ENCODE data around the gene LRRC27.

The LRRC27 gene

GRCh38 chr10:132339276-132339675 lies 7.3 kb downstream of the LRRC27 start:
- no peak for DNase-seq

GRCh38 chr10:132341017-132341416 lies 9.0 kb downstream of the LRRC27 start:
- DNase-seq, result no peak

GRCh38 chr10:132341781-132342180 lies 9.8 kb downstream of the LRRC27 start:
- DNase-seq, result no peak

- no peak for DNase-seq
Observed at GRCh38 chr10:132342553-132342952, 10.6 kb downstream of the LRRC27 start.

GRCh38 chr10:132344386-132344785 lies 12.4 kb downstream of the LRRC27 start:
- DNase-seq, result no peak

GRCh38 chr10:132345345-132345744 lies 13.4 kb downstream of the LRRC27 start:
- no peak for DNase-seq

- DNase-seq, result no peak
Observed at GRCh38 chr10:132346806-132347205, 14.8 kb downstream of the LRRC27 start.

- no peak for DNase-seq
Observed at GRCh38 chr10:132347211-132347930, 15.4 kb downstream of the LRRC27 start.

GRCh38 chr10:132347931-132348267 lies 15.9 kb downstream of the LRRC27 start:
- no peak for DNase-seq

- DNase-seq, result no peak
Observed at GRCh38 chr10:132349766-132350165, 17.8 kb downstream of the LRRC27 start.

GRCh38 chr10:132350391-132350790 lies 18.4 kb downstream of the LRRC27 start:
- DNase-seq, result no peak

GRCh38 chr10:132350946-132351345 lies 19.0 kb downstream of the LRRC27 start:
- no peak for DNase-seq

- DNase-seq, result no peak
Observed at GRCh38 chr10:132351611-132352010, 19.6 kb downstream of the LRRC27 start.

GRCh38 chr10:132352462-132353308 lies 20.7 kb downstream of the LRRC27 start:
- DNase-seq, result peak; percentile 69 to 76

GRCh38 chr10:132353456-132354355 lies 21.7 kb downstream of the LRRC27 start:
- DNase-seq, result no peak

GRCh38 chr10:132354356-132355094 lies 22.5 kb downstream of the LRRC27 start:
- DNase-seq, result no peak

- no peak for DNase-seq
Observed at GRCh38 chr10:132355297-132355696, 23.3 kb downstream of the LRRC27 start.

- DNase-seq, result no peak
Observed at GRCh38 chr10:132355754-132356153, 23.8 kb downstream of the LRRC27 start.

GRCh38 chr10:132356621-132357195 lies 24.7 kb downstream of the LRRC27 start:
- DNase-seq, result no peak

GRCh38 chr10:132357286-132358058 lies 25.5 kb downstream of the LRRC27 start:
- no peak for DNase-seq

- DNase-seq, result no peak
Observed at GRCh38 chr10:132359305-132360040, 27.5 kb downstream of the LRRC27 start.

Data from CD4-positive, alpha-beta T cell treated with Interferon alpha-2 for 1 hour (primary cell).